ENCODE measurements around the gene NEDD8.

The NEDD8 gene

GRCh38 chr14:24172261-24172860 lies 59.8 kb downstream of the NEDD8 start:
- H2AFZ ChIP-seq (ENCODE audit: low read depth, low read length), result no peak overlapping the region
- H3K27ac ChIP-seq (ENCODE audit: low read length), result no peak overlapping the region
- H4K20me1 ChIP-seq (ENCODE audit: insufficient read depth, low read length), result no peaks in the 10 kb centered on the region
- no peaks in the 10 kb centered on the region for H3K9me3 ChIP-seq (ENCODE audit: insufficient read depth, low read length, severe bottlenecking)
- no peaks in the 10 kb centered on the region for H3K4me1 ChIP-seq (ENCODE audit: insufficient read depth, low read length)
- H3K4me2 ChIP-seq (ENCODE audit: insufficient read depth, low read length), result no peak overlapping the region
- no peak for DNase-seq
- no peak for ATAC-seq (ENCODE audit: insufficient read depth, low read depth)
- no peaks in the 10 kb centered on the region for H3K36me3 ChIP-seq (ENCODE audit: insufficient read depth, low read length)
- no peak for TF ChIP-seq EZH2 (IDR thresholded peaks at IDR 0.05; ENCODE audit: borderline replicate concordance, low read depth, low read length, severe bottlenecking)
- TF ChIP-seq, protein P1, sequence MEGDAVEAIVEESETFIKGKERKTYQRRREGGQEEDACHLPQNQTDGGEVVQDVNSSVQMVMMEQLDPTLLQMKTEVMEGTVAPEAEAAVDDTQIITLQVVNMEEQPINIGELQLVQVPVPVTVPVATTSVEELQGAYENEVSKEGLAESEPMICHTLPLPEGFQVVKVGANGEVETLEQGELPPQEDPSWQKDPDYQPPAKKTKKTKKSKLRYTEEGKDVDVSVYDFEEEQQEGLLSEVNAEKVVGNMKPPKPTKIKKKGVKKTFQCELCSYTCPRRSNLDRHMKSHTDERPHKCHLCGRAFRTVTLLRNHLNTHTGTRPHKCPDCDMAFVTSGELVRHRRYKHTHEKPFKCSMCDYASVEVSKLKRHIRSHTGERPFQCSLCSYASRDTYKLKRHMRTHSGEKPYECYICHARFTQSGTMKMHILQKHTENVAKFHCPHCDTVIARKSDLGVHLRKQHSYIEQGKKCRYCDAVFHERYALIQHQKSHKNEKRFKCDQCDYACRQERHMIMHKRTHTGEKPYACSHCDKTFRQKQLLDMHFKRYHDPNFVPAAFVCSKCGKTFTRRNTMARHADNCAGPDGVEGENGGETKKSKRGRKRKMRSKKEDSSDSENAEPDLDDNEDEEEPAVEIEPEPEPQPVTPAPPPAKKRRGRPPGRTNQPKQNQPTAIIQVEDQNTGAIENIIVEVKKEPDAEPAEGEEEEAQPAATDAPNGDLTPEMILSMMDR (IDR thresholded peaks at IDR 0.05; ENCODE audit: borderline replicate concordance, extremely low read depth, low read length, poor library complexity, severe bottlenecking), result no peak
- no peaks in the 10 kb centered on the region for H3K79me2 ChIP-seq (ENCODE audit: insufficient read depth, low read length)
- H3K9ac ChIP-seq (ENCODE audit: low read depth, low read length), result no peak overlapping the region
- H3K4me3 ChIP-seq (ENCODE audit: low read depth in 1 of 2, low read length in 2 of 2), result no peak overlapping the region
- H3K27me3 ChIP-seq (ENCODE audit: insufficient read depth, low read length, poor library complexity), result no peaks in the 10 kb centered on the region

- Histone ChIP-seq H2AFZ (ENCODE audit: low read depth, low read length) (no peak within 1 kb of the TSS), H4K20me1 (ENCODE audit: insufficient read depth, low read length) (no peaks in the 10 kb centered on the region), H3K36me3 (ENCODE audit: insufficient read depth, low read length) (no peaks in the 10 kb centered on the region), H3K79me2 (ENCODE audit: insufficient read depth, low read length) (no peaks in the 10 kb centered on the region), H3K9ac (ENCODE audit: low read depth, low read length) (no peak within 1 kb of the TSS), H3K4me1 (ENCODE audit: insufficient read depth, low read length) (no peaks in the 10 kb centered on the region), H3K27me3 (ENCODE audit: insufficient read depth, low read length, poor library complexity) (no peaks in the 10 kb centered on the region), H3K4me2 (ENCODE audit: insufficient read depth, low read length) (no peak within 1 kb of the TSS), H3K9me3 (ENCODE audit: insufficient read depth, low read length, severe bottlenecking) (no peaks in the 10 kb centered on the region), H3K4me3 (ENCODE audit: low read depth in 1 of 2, low read length in 2 of 2) (no peak within 1 kb of the TSS), H3K27ac (ENCODE audit: low read length) (no peak within 1 kb of the TSS)
- no peak for TF ChIP-seq EZH2 (IDR thresholded peaks at IDR 0.05; ENCODE audit: borderline replicate concordance, low read depth, low read length, severe bottlenecking)
- TF ChIP-seq, protein P1 (IDR thresholded peaks at IDR 0.05; ENCODE audit: borderline replicate concordance, extremely low read depth, low read length, poor library complexity, severe bottlenecking), result no peak
- DNase-seq (no peak), ATAC-seq (ENCODE audit: insufficient read depth, low read depth) (no peak)
These were observed 60.5 kb downstream of the NEDD8 start, which contains the start of gene REC8 for GRCh38 chr14:24171422-24172260. Gene REC8, plus strand, starts transcription at chr14:24172080. Its CDS starts 473 bp downstream, at chr14:24172553.

GRCh38 chr14:24167469-24168114 lies 64.6 kb downstream of the NEDD8 start:
- no peak overlapping the region for H3K9ac ChIP-seq (ENCODE audit: low read depth, low read length)
- no peak overlapping the region for H3K4me3 ChIP-seq (ENCODE audit: low read depth in 1 of 2, low read length in 2 of 2)
- no peaks in the 10 kb centered on the region for H3K9me3 ChIP-seq (ENCODE audit: insufficient read depth, low read length, severe bottlenecking)
- H4K20me1 ChIP-seq (ENCODE audit: insufficient read depth, low read length), result no peaks in the 10 kb centered on the region
- H3K4me2 ChIP-seq (ENCODE audit: insufficient read depth, low read length), result no peak overlapping the region
- H3K4me1 ChIP-seq (ENCODE audit: insufficient read depth, low read length), result 0 out of 2 replicates have a peak, but pooled peaks cover 2% of the 10 kb centered on the region
- no peak for TF ChIP-seq EZH2 (IDR thresholded peaks at IDR 0.05; ENCODE audit: borderline replicate concordance, low read depth, low read length, severe bottlenecking)
- TF ChIP-seq, protein P1 (IDR thresholded peaks at IDR 0.05; ENCODE audit: borderline replicate concordance, extremely low read depth, low read length, poor library complexity, severe bottlenecking), result no peak
- H3K36me3 ChIP-seq (ENCODE audit: insufficient read depth, low read length), result peaks cover 36% of the 10 kb centered on the region
- DNase-seq, result no peak
- no peaks in the 10 kb centered on the region for H3K79me2 ChIP-seq (ENCODE audit: insufficient read depth, low read length)
- H2AFZ ChIP-seq (ENCODE audit: low read depth, low read length), result no peak overlapping the region
- no peak for ATAC-seq (ENCODE audit: insufficient read depth, low read depth)
- H3K27me3 ChIP-seq (ENCODE audit: insufficient read depth, low read length, poor library complexity), result no peaks in the 10 kb centered on the region
- H3K27ac ChIP-seq (ENCODE audit: low read length), result no peak overlapping the region
